Parathyroid adenoma (tissue), 2 donors: Measurements from ENCODE around the gene NHERF2.

Source experiments
- H2AFZ ChIP-seq: fragments of 300-600 bp; sonication (generic); one replicate; pipeline ENCODE4 v1.7.0; 2017; ENCODE audit warnings: antibody characterized with exemption, mild to moderate bottlenecking
- H3K27ac ChIP-seq: fragments of 300-600 bp; sonication (generic); one replicate; pipeline ENCODE4 v1.7.0; 2017
- H3K27me3 ChIP-seq: fragments of 300-600 bp; sonication (generic); one replicate; pipeline ENCODE4 v1.7.0; 2017; ENCODE audit warnings: low read length; ENCODE audit not compliant: control insufficient read depth, insufficient read depth
- H3K36me3 ChIP-seq: fragments of 300-600 bp; sonication (generic); one replicate; pipeline ENCODE4 v1.7.0; 2017; ENCODE audit warnings: low read length; ENCODE audit not compliant: control insufficient read depth, insufficient read depth
- H3K4me1 ChIP-seq: fragments of 300-600 bp; sonication (generic); one replicate; pipeline ENCODE4 v1.7.0; 2017; ENCODE audit warnings: control low read depth
- H3K4me2 ChIP-seq: fragments of 300-600 bp; sonication (generic); one replicate; pipeline ENCODE4 v1.7.0; 2017; ENCODE audit warnings: low read length
- H3K4me3 ChIP-seq: fragments of 300-600 bp; sonication (generic); one replicate; pipeline ENCODE4 v1.7.0; 2017; ENCODE audit warnings: low read depth, low read length
- H3K79me2 ChIP-seq: fragments of 300-600 bp; sonication (generic); one replicate; pipeline ENCODE4 v1.7.0; 2017; ENCODE audit warnings: control low read depth
- H3K9ac ChIP-seq: fragments of 300-600 bp; sonication (generic); one replicate; pipeline ENCODE4 v1.7.0; 2017; ENCODE audit warnings: mild to moderate bottlenecking
- H3K9me3 ChIP-seq: fragments of 300-600 bp; sonication (generic); one replicate; pipeline ENCODE4 v1.7.0; 2017; ENCODE audit warnings: low read length; ENCODE audit not compliant: control insufficient read depth
- CTCF ChIP-seq: fragments of 300-600 bp; sonication (generic); IDR thresholded peaks from one replicate; pipeline ENCODE4 v1.7.0; 2017; ENCODE audit warnings: antibody characterized with exemption, mild to moderate bottlenecking
- donor health status: primary hyperparathyroidism.

NHERF2 gene

GRCh38 chr16:1992704-1993317, 33.9 kb upstream of the NHERF2 start:
- Histone ChIP-seq H3K79me2 (no peaks in the 10 kb centered on the region), H3K9me3 (no peaks in the 10 kb centered on the region), H3K27ac (no peak overlapping the region), H3K27me3 (no peaks in the 10 kb centered on the region), H2AFZ (no peak overlapping the region), H3K4me2 (no peak overlapping the region), H3K9ac (no peak overlapping the region), H3K4me3 (no peak overlapping the region), H3K36me3 (no peaks in the 10 kb centered on the region), H3K4me1 (peaks cover 3% of the 10 kb centered on the region)
- TF ChIP-seq CTCF = no peak

GRCh38 chr16:1993731-1994131, 33.0 kb upstream of the NHERF2 start:
- no peak overlapping the region for H3K4me2 ChIP-seq
- no peaks in the 10 kb centered on the region for H3K36me3 ChIP-seq
- no peak overlapping the region for H3K9ac ChIP-seq
- no peak overlapping the region for H2AFZ ChIP-seq
- no peak overlapping the region for H3K27ac ChIP-seq
- H3K27me3 ChIP-seq = no peaks in the 10 kb centered on the region
- H3K4me3 ChIP-seq = no peak overlapping the region
- H3K79me2 ChIP-seq = no peaks in the 10 kb centered on the region
- H3K4me1 ChIP-seq = peaks cover 3% of the 10 kb centered on the region
- no peak for TF ChIP-seq CTCF
- H3K9me3 ChIP-seq = no peaks in the 10 kb centered on the region

DNA sequence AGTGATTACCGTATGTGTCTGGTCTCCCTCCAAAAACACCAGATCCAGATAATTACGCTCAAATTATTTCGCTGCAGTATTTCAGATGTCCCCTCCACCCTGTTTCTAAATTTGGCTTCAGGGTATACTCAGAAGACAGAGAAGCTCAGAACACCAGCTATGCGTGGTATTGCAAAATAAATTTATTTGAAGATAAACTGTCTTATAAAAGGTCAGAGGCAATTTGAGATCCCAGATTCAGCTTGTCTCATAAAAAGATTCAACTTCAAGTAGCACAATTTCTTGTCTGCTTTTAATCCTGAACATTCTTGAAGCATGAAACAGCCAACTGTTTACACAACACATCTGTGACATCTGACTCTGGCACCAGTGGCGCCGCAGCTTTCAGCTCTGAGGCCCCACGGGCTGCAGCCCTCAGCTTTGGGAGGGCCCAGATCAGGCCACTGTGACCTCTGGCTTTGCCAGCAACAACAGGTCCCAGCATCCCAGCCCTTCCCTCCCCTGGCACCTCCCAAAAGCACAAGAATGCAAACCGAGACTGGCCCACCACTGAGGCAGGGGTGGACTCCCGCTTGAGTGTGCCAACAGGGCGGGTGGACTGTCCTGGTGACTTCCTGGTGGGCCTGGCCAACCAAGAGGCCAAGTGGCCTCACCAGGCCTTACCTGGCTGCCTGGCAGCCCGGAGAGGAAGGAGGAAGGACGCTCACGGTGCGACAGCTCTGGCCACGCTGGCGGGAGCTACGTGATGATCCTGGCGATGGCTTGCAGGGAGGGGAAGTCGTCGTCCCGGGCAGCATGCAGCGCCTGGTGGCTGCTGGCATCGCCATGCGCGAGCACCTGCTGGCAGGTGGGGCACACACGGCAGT, 29.0 kb upstream of the NHERF2 start:
- Histone ChIP-seq H3K27ac (no peak overlapping the region), H3K9ac (no peak overlapping the region), H3K9me3 (no peaks in the 10 kb centered on the region), H3K79me2 (no peaks in the 10 kb centered on the region), H3K4me1 (no peaks in the 10 kb centered on the region), H3K36me3 (no peaks in the 10 kb centered on the region), H3K4me3 (no peak overlapping the region), H3K27me3 (no peaks in the 10 kb centered on the region), H3K4me2 (no peak overlapping the region), H2AFZ (no peak overlapping the region)
- no peak for TF ChIP-seq CTCF

DNA sequence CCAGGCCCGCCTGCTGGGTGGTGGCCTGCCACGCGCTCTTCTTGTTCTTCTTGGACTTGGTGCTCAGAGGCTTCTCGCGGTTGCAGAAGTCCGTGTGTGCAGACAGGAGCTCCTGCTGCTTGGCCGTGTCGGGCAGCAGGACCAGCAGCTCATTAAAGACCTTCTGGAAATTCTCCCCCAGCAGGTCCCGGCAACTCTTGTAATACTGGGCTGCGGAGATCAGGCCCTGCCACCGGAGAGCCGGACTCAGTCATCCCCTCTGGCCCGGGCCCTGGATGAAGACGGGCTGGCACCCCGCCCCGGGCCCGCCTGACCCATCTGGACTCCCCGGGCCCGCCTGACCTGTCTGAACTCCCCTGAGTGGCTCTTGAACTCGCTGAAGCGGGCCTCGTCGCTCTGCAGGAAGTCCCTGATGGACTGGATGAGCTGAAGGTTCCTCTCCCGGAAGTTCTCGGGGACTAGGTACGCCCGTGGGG, 28.3 kb upstream of the NHERF2 start:
- Histone ChIP-seq H2AFZ (no peak overlapping the region), H3K79me2 (peaks cover 6% of the 10 kb centered on the region), H3K36me3 (no peaks in the 10 kb centered on the region), H3K4me1 (no peaks in the 10 kb centered on the region), H3K27me3 (no peaks in the 10 kb centered on the region), H3K9me3 (no peaks in the 10 kb centered on the region), H3K4me2 (no peak overlapping the region), H3K27ac (no peak overlapping the region), H3K4me3 (no peak overlapping the region), H3K9ac (no peak overlapping the region)
- TF ChIP-seq CTCF = no peak
